H1 (cell line): ENCODE measurements around the gene FNIP2. TPM values are rescaled to one million over a fixed set of nuclear protein-coding genes. Genes with fewer than 3 reads are reported as not detected.

Experiments
- CTCF ChIA-PET: fragments of 300-600 bp; sonication (Branson Sonifier 250); formaldehyde crosslinking; loops from one replicate; lab custom pipeline; 2021; ENCODE audit not compliant: partially characterized antibody; lab: Charles Lee
- POLR2A ChIA-PET: fragments of 300-600 bp; sonication (Branson Sonifier 250); formaldehyde crosslinking; loops from one replicate; lab custom pipeline; 2021; ENCODE audit warnings: inconsistent platforms; ENCODE audit not compliant: partially characterized antibody; lab: Charles Lee
- DNase-seq, 2 experiments: peaks; one replicate each; pipeline versions ENCODE4 v3.0.0 to v3.0.0-alpha.2; 2010 to 2022; ENCODE audit warnings: low spot score in 2 of 2, low read depth in 1 of 2, mixed read lengths in 1 of 2
- FAIRE-seq: peaks from 2 replicates; lab custom pipeline; 2011; peaks lifted over from hg19 to GRCh38; lab: Jason Lieb, UNC
- H2AFZ ChIP-seq: 2 replicates; pipeline ENCODE4 v1.8.1; 2012; ENCODE audit warnings: low read length, inconsistent platforms
- H2AK5ac ChIP-seq: 2 replicates; pipeline ENCODE4 v1.6.1; 2013; ENCODE audit warnings: low read depth, low read length
- H2BK120ac ChIP-seq: replicated peaks from 2 replicates; pipeline ENCODE3; 2013; ENCODE audit warnings: low read depth, low read length, inconsistent platforms
- H2BK12ac ChIP-seq: 2 replicates; pipeline ENCODE4 v1.6.1; 2013; ENCODE audit warnings: low read depth, low read length
- H2BK15ac ChIP-seq: 2 replicates; pipeline ENCODE4 v1.6.1; 2013; ENCODE audit warnings: low read length
- H2BK20ac ChIP-seq: 2 replicates; pipeline ENCODE4 v1.6.1; 2013; ENCODE audit warnings: low read length
- H2BK5ac ChIP-seq: 2 replicates; pipeline ENCODE4 v1.6.1; 2013; ENCODE audit warnings: low read depth, low read length
- H3K14ac ChIP-seq: 2 replicates; pipeline ENCODE4 v1.6.1; 2013; ENCODE audit warnings: inconsistent platforms; ENCODE audit not compliant: insufficient read length
- H3K18ac ChIP-seq: 2 replicates; pipeline ENCODE4 v1.6.1; 2013; ENCODE audit warnings: low read length; ENCODE audit errors: extremely low read depth
- H3K23ac ChIP-seq: 2 replicates; pipeline ENCODE4 v1.6.1; 2013; ENCODE audit warnings: inconsistent platforms; ENCODE audit not compliant: insufficient read length
- H3K23me2 ChIP-seq: 2 replicates; pipeline ENCODE4 v1.6.1; 2013; ENCODE audit warnings: low read depth, low read length
- H3K27ac ChIP-seq: 2 replicates; pipeline ENCODE4 v1.6.1; 2011; ENCODE audit warnings: low read depth, low read length, inconsistent platforms
- H3K27me3 ChIP-seq, 4 experiments: replicated peaks in 1 of 4; 1 replicate in 1 of 4; 2 replicates in 3 of 4; pipeline versions ENCODE4 v1.6.1 to v1.8.1; 2011 to 2013; ENCODE audit warnings: low read length in 3 of 4, mild to moderate bottlenecking in 3 of 4, inconsistent platforms in 2 of 4, mixed read lengths in 2 of 4, moderate library complexity in 1 of 4; ENCODE audit not compliant: control insufficient read depth in 3 of 4, insufficient read depth in 3 of 4; ENCODE audit errors: extremely low read depth in 1 of 4
- H3K36me3 ChIP-seq, 4 experiments: 2 replicates each; pipeline versions ENCODE4 v1.6.1 to v1.8.1; 2011 to 2013; ENCODE audit warnings: mild to moderate bottlenecking in 4 of 4, low read length in 3 of 4, moderate library complexity in 2 of 4, control low read depth in 1 of 4, inconsistent platforms in 1 of 4; ENCODE audit not compliant: insufficient read depth in 4 of 4, control insufficient read depth in 2 of 4
- H3K4ac ChIP-seq: replicated peaks from 2 replicates; pipeline ENCODE3; 2013; ENCODE audit warnings: low read length, low read depth, mixed read lengths, inconsistent platforms; ENCODE audit not compliant: insufficient read length
- H3K4me1 ChIP-seq, 4 experiments: replicated peaks in 1 of 4; 1 replicate in 1 of 4; 2 replicates in 3 of 4; pipeline versions ENCODE4 v1.6.1 to v1.8.1; 2011 to 2013; ENCODE audit warnings: low read length in 3 of 4, inconsistent platforms in 2 of 4, mixed read lengths in 1 of 4; ENCODE audit not compliant: insufficient read depth in 4 of 4, control insufficient read depth in 3 of 4
- H3K4me2 ChIP-seq, 2 experiments: 2 replicates each; pipeline versions ENCODE4 v1.6.1 to v1.8.1; 2011 to 2013; ENCODE audit warnings: low read depth in 2 of 2, low read length in 2 of 2, control low read depth in 1 of 2, inconsistent platforms in 1 of 2, mild to moderate bottlenecking in 1 of 2; ENCODE audit not compliant: insufficient read depth in 1 of 2
- H3K4me3 ChIP-seq, 4 experiments: fragments of 200-600, 300-600 bp in 1 of 4; sonication (generic), shearing (Covaris generic), sonication (Bioruptor Twin) in 1 of 4; 2 replicates each; pipeline versions ENCODE4 v1.5.1 to v1.8.1; 2011 to 2016; ENCODE audit warnings: low read length in 4 of 4, low read depth in 3 of 4, control low read depth in 2 of 4, inconsistent platforms in 2 of 4, mild to moderate bottlenecking in 2 of 4, mixed read lengths in 1 of 4, moderate library complexity in 1 of 4; ENCODE audit not compliant: insufficient read depth in 2 of 4; ENCODE audit errors: extremely low read depth in 1 of 4
- H3K56ac ChIP-seq: replicated peaks from 2 replicates; pipeline ENCODE3; 2013; ENCODE audit warnings: low read depth, mild to moderate bottlenecking, mixed read lengths, low read length, inconsistent platforms; ENCODE audit not compliant: insufficient read length
- H3K79me1 ChIP-seq: 2 replicates; pipeline ENCODE4 v1.6.1; 2013; ENCODE audit warnings: low read depth, low read length, control low read depth
- H3K79me2 ChIP-seq, 2 experiments: 2 replicates each; pipeline versions ENCODE4 v1.6.1 to v1.8.1; 2012 to 2013; ENCODE audit warnings: low read length in 2 of 2, mild to moderate bottlenecking in 2 of 2, inconsistent platforms in 1 of 2; ENCODE audit not compliant: insufficient read depth in 2 of 2, control insufficient read depth in 1 of 2
- H3K9ac ChIP-seq, 4 experiments: replicated peaks in 1 of 4; 1 replicate in 1 of 4; 2 replicates in 3 of 4; pipeline versions ENCODE4 v1.6.1 to v1.8.1; 2011 to 2013; ENCODE audit warnings: low read depth in 3 of 4, low read length in 3 of 4, control low read depth in 2 of 4, mild to moderate bottlenecking in 2 of 4, moderate library complexity in 2 of 4, inconsistent platforms in 1 of 4; ENCODE audit errors: extremely low read depth in 1 of 4
- H3K9me3 ChIP-seq, 2 experiments: 2 replicates each; pipeline versions ENCODE4 v1.6.1 to v1.8.1; 2012 to 2013; ENCODE audit warnings: mild to moderate bottlenecking in 2 of 2, moderate library complexity in 2 of 2, control low read depth in 1 of 2, inconsistent platforms in 1 of 2, low read depth in 1 of 2, low read length in 1 of 2, mixed read lengths in 1 of 2; ENCODE audit not compliant: insufficient read depth in 2 of 2
- H4K20me1 ChIP-seq, 2 experiments: replicated peaks in 1 of 2; 2 replicates each; pipeline versions ENCODE3 to v1.8.1; 2011 to 2013; ENCODE audit warnings: inconsistent platforms in 2 of 2, low read length in 2 of 2, mild to moderate bottlenecking in 1 of 2; ENCODE audit not compliant: insufficient read depth in 2 of 2, control insufficient read depth in 1 of 2
- H4K5ac ChIP-seq: 2 replicates; pipeline ENCODE4 v1.6.1; 2013; ENCODE audit warnings: low read length, low read depth, mixed read lengths, inconsistent platforms; ENCODE audit not compliant: insufficient read length
- H4K8ac ChIP-seq: 2 replicates; pipeline ENCODE4 v1.8.0; 2013; ENCODE audit warnings: mild to moderate bottlenecking, moderate library complexity, low read length, inconsistent platforms; ENCODE audit not compliant: insufficient read depth; ENCODE audit errors: extremely low read depth
- H4K91ac ChIP-seq: replicated peaks from 2 replicates; pipeline ENCODE3; 2013; ENCODE audit warnings: low read length, mixed read lengths, inconsistent platforms; ENCODE audit not compliant: insufficient read length
- BRCA1 ChIP-seq: IDR thresholded peaks from 2 replicates; pipeline ENCODE4 v1.6.1; 2012; ENCODE audit warnings: low read depth, low read length, improper control_type of control experiment
- CBX5 ChIP-seq: fragments of 300-800, 300-1000 bp; sonication (generic); IDR thresholded peaks from 2 replicates; pipeline ENCODE4 v1.7.1; 2016; ENCODE audit warnings: antibody characterized with exemption, low read length, low read depth
- GTF2F1 ChIP-seq: IDR thresholded peaks from 2 replicates; pipeline ENCODE4 v1.6.1; 2012; ENCODE audit warnings: low read depth, low read length, improper control_type of control experiment, borderline replicate concordance
- NANOG ChIP-seq: IDR thresholded peaks from 2 replicates; pipeline ENCODE4 v1.6.1; 2011; ENCODE audit warnings: low read length, low read depth, mild to moderate bottlenecking, inconsistent platforms; ENCODE audit not compliant: insufficient read depth, poor library complexity, severe bottlenecking
- POU5F1 ChIP-seq: IDR thresholded peaks from 2 replicates; pipeline ENCODE4 v1.6.1; 2011; ENCODE audit warnings: low read depth, mild to moderate bottlenecking, low read length, moderate library complexity
- SUZ12 ChIP-seq: fragments of 200-600 bp; sonication (generic); IDR thresholded peaks from 2 replicates; pipeline ENCODE4 v1.6.1; 2012; ENCODE audit warnings: mild to moderate bottlenecking, inconsistent platforms, low read length, moderate library complexity, mixed read lengths
- TBP ChIP-seq: IDR thresholded peaks from 2 replicates; pipeline ENCODE4 v1.6.1; 2011; ENCODE audit warnings: low read depth, low read length, improper control_type of control experiment
- TCF12 ChIP-seq: IDR thresholded peaks from 2 replicates; pipeline ENCODE4 v1.6.1; 2011; ENCODE audit warnings: low read depth, mild to moderate bottlenecking, low read length
- WGBS, 2 experiments: shearing (Covaris generic) in 1 of 2; methylation state at CpG; one replicate each; pipeline versions ENCODE4 v1.1.6 to v1.1.7; 2013 to 2015; ENCODE audit warnings: low lambda C conversion rate in 2 of 2, mixed read lengths in 2 of 2, inconsistent platforms in 1 of 2, low coverage in 1 of 2, missing lambda C conversion rate in 1 of 2; ENCODE audit not compliant: insufficient replicate concordance in 2 of 2, insufficient coverage in 1 of 2, insufficient read length in 1 of 2; ENCODE audit errors: extremely low coverage in 1 of 2, missing lambda C conversion rate in 1 of 2; 5-methylcytosine and 5-hydroxymethylcytosine counted together
- polyA plus RNA-seq, 7 experiments: library from polyadenylated mRNA; depleted of rRNA in 3 of 7; stranded (reverse) in 5 of 7; unstranded in 2 of 7; fragments of >200 nt in 5 of 7; fragments of 200-250 nt in 2 of 7; gene quantifications; 1 replicate in 5 of 7; 2 replicates in 1 of 7; 4 replicates in 1 of 7; pipeline versions ENCODE4 v1.2.1 to v1.2.3, GENCODE V29; 2011 to 2013; ENCODE audit warnings: missing spikeins in 2 of 7, mixed read lengths in 2 of 7
- total RNA-seq: library from RNA; stranded (reverse); fragmentation: NEBNext Ultra II Directional; extraction: Animal tissue kit (Norgen Biotek cat#: 25700); gene quantifications from 2 replicates; pipeline ENCODE4 v1.2.1, GENCODE V29; 2021
- TF ChIP-seq, protein P1 (sequence below): IDR thresholded peaks from 2 replicates; pipeline ENCODE4 v1.6.1; 2012; ENCODE audit warnings: inconsistent platforms

The FNIP2 gene
- total and polyA plus RNA-seq, 2 of the 8 experiments (the other 6 are each of a cell fraction or from before 2014, with no cell fraction given): 4.0 to 13.0 TPM

GRCh38 chr4:158914218-158914617 is 145.4 kb downstream of the FNIP2 start:
- Histone ChIP-seq H2BK15ac (no peak overlapping the region), H3K79me1 (no peaks in the 10 kb centered on the region), H2BK5ac (no peak overlapping the region), H4K8ac (no peak overlapping the region), H4K5ac (no peak overlapping the region), H3K4me2 (no peak overlapping the region), H4K91ac (no peak overlapping the region), H3K9me3 (no peaks in the 10 kb centered on the region), H3K14ac (no peak overlapping the region), H3K9ac (no peak overlapping the region), H2BK12ac (no peak overlapping the region), H2BK20ac (no peak overlapping the region), H4K20me1 (no peaks in the 10 kb centered on the region), H3K27ac (no peak overlapping the region), H3K4ac (peak overlapping the region; percentile 37), H3K79me2 (no peaks in the 10 kb centered on the region), H2AFZ (no peak overlapping the region), H3K4me3 (no peak overlapping the region), H2BK120ac (no peak overlapping the region), H3K23me2 (no peaks in the 10 kb centered on the region), H3K18ac (no peak overlapping the region), H3K56ac (no peak overlapping the region), H3K4me1 (peaks cover 0 to 5% (median 1%) of the 10 kb centered on the region in 4 experiments; a peak in 1 of 7 replicates), H2AK5ac (no peak overlapping the region), H3K23ac (no peak overlapping the region), H3K27me3 (peaks cover 0 to 1% (median 0%) of the 10 kb centered on the region in 4 experiments; a peak in 1 of 7 replicates), H3K36me3 (no peaks in the 10 kb centered on the region)
- no peak for DNase-seq
- CTCF ChIA-PET: interaction anchor here (0.6 to 2.3 kb wide), 7 partner anchors 21 to 384 kb away, joined by 3 to 12 read pairs (median 4); no protein-coding TSS in a partner anchor
- WGBS, 2 experiments: 90% methylated on average over 5 of the region's 5 CpGs; no CpG with 5 or more reads in 1 of the 2 experiments
- FAIRE-seq: no peak
- POLR2A ChIA-PET: no interaction called here
- TF ChIP-seq, protein P1, sequence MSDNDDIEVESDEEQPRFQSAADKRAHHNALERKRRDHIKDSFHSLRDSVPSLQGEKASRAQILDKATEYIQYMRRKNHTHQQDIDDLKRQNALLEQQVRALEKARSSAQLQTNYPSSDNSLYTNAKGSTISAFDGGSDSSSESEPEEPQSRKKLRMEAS: no peak
- TF ChIP-seq POU5F1 (no peak), TBP (no peak), TCF12 (no peak), BRCA1 (no peak), GTF2F1 (no peak), NANOG (no peak), CBX5 (no peak), SUZ12 (no peak)
